IMR-90 (cell line): ENCODE measurements around the gene CCM2. TPM values are rescaled to one million over a fixed set of nuclear protein-coding genes. Genes with fewer than 3 reads are reported as not detected.

Experiments
- ATAC-seq: fragments of 200-7000 bp; cut with Tn5 transposase; 2 replicates; pipeline ENCODE4 v1.9.1; 2020; ENCODE audit warnings: low read depth, mild to moderate bottlenecking, moderate library complexity
- BruUV-seq: library from RNA; stranded (reverse); fragments of 400-500 nt; replicated peaks from 2 replicates; lab custom pipeline; 2021; lab: Mats Ljungman, UMichigan
- CTCF ChIA-PET: fragments of 300-600 bp; formaldehyde crosslinking; extraction: SDS; loops from one replicate; lab custom pipeline; 2021; ENCODE audit warnings: antibody characterized with exemption; lab: Yijun Ruan, JAX
- POLR2A ChIA-PET: fragments of 300-600 bp; sonication (Branson Sonifier 250); formaldehyde crosslinking; loops from one replicate; lab custom pipeline; 2022; ENCODE audit warnings: antibody characterized with exemption; ENCODE audit not compliant: unreplicated experiment; lab: Charles Lee
- DNase-seq: peaks from one replicate; pipeline ENCODE4 v3.0.0; 2013
- H2AFZ ChIP-seq: replicated peaks from 2 replicates; pipeline ENCODE3; 2013; ENCODE audit warnings: low read length, mild to moderate bottlenecking; ENCODE audit not compliant: poor library complexity
- H2AK5ac ChIP-seq: 2 replicates; pipeline ENCODE4 v1.6.1; 2013; ENCODE audit warnings: low read depth, low read length, inconsistent platforms
- H2AK9ac ChIP-seq: replicated peaks from 2 replicates; pipeline ENCODE3; 2013; ENCODE audit warnings: mild to moderate bottlenecking, low read depth, low read length, moderate library complexity; ENCODE audit not compliant: poor library complexity
- H2BK120ac ChIP-seq: 2 replicates; pipeline ENCODE4 v1.6.1; 2013; ENCODE audit warnings: low read depth, low read length, inconsistent platforms
- H2BK15ac ChIP-seq: 3 replicates; pipeline ENCODE4 v1.6.1; 2013; ENCODE audit warnings: low read depth, low read length, inconsistent platforms
- H2BK20ac ChIP-seq: 2 replicates; pipeline ENCODE4 v1.6.1; 2013; ENCODE audit warnings: low read depth, mild to moderate bottlenecking, inconsistent platforms, low read length, moderate library complexity
- H2BK5ac ChIP-seq: 2 replicates; pipeline ENCODE4 v1.6.1; 2013; ENCODE audit warnings: mild to moderate bottlenecking, low read depth, low read length, inconsistent platforms; ENCODE audit not compliant: poor library complexity, severe bottlenecking
- H3K14ac ChIP-seq: replicated peaks from 2 replicates; pipeline ENCODE4 v1.6.1; 2013; ENCODE audit warnings: low read depth, low read length, inconsistent platforms
- H3K18ac ChIP-seq: 2 replicates; pipeline ENCODE4 v1.6.1; 2013; ENCODE audit warnings: low read depth, low read length, control low read depth
- H3K23ac ChIP-seq: 2 replicates; pipeline ENCODE4 v1.6.1; 2013; ENCODE audit warnings: low read depth, low read length, inconsistent platforms
- H3K27ac ChIP-seq: 2 replicates; pipeline ENCODE4 v1.5.1; 2013; ENCODE audit warnings: mild to moderate bottlenecking, control low read depth, low read length; ENCODE audit not compliant: insufficient read depth
- H3K27me3 ChIP-seq: 2 replicates; pipeline ENCODE4 v1.6.1; 2013; ENCODE audit warnings: low read length; ENCODE audit not compliant: control insufficient read depth, insufficient read depth
- H3K36me3 ChIP-seq: 2 replicates; pipeline ENCODE4 v1.6.1; 2013; ENCODE audit warnings: low read length, mixed read lengths; ENCODE audit not compliant: control insufficient read depth, insufficient read depth
- H3K4ac ChIP-seq: 2 replicates; pipeline ENCODE4 v1.6.1; 2013; ENCODE audit warnings: low read depth, low read length, inconsistent platforms
- H3K4me1 ChIP-seq: 2 replicates; pipeline ENCODE4 v1.6.1; 2013; ENCODE audit warnings: low read length, mixed read lengths; ENCODE audit not compliant: control insufficient read depth, insufficient read depth
- H3K4me2 ChIP-seq: 2 replicates; pipeline ENCODE4 v1.6.1; 2013; ENCODE audit warnings: low read depth, mild to moderate bottlenecking, control low read depth, low read length, moderate library complexity
- H3K4me3 ChIP-seq: 2 replicates; pipeline ENCODE4 v1.5.1; 2013; ENCODE audit warnings: low read depth, mild to moderate bottlenecking, control low read depth, low read length, moderate library complexity; ENCODE audit not compliant: insufficient read depth
- H3K56ac ChIP-seq: 2 replicates; pipeline ENCODE4 v1.6.1; 2013; ENCODE audit warnings: low read length, inconsistent platforms; ENCODE audit not compliant: insufficient read depth; ENCODE audit errors: extremely low read depth
- H3K79me1 ChIP-seq, 2 experiments: 2 replicates each; pipeline ENCODE4 v1.6.1; 2013; ENCODE audit warnings: low read length in 2 of 2, inconsistent platforms in 1 of 2, low read depth in 1 of 2
- H3K9ac ChIP-seq: 2 replicates; pipeline ENCODE4 v1.6.1; 2013; ENCODE audit warnings: low read depth, low read length, control low read depth
- H3K9me1 ChIP-seq: 2 replicates; pipeline ENCODE4 v1.6.1; 2013; ENCODE audit warnings: low read length, inconsistent platforms; ENCODE audit not compliant: insufficient read depth
- H3K9me3 ChIP-seq: 2 replicates; pipeline ENCODE4 v1.6.1; 2013; ENCODE audit warnings: low read length; ENCODE audit not compliant: control insufficient read depth, insufficient read depth
- H4K20me1 ChIP-seq: 2 replicates; pipeline ENCODE4 v1.6.1; 2013; ENCODE audit warnings: low read length, inconsistent platforms; ENCODE audit not compliant: insufficient read depth
- H4K5ac ChIP-seq: 2 replicates; pipeline ENCODE4 v1.6.1; 2013; ENCODE audit warnings: mild to moderate bottlenecking, low read depth, low read length, control low read depth
- H4K8ac ChIP-seq, 2 experiments: 2 replicates each; pipeline ENCODE4 v1.6.1; 2013; ENCODE audit warnings: low read depth in 2 of 2, low read length in 2 of 2, control low read depth in 1 of 2, inconsistent platforms in 1 of 2
- H4K91ac ChIP-seq: 2 replicates; pipeline ENCODE4 v1.6.1; 2013; ENCODE audit warnings: low read depth, low read length, inconsistent platforms; ENCODE audit not compliant: insufficient read depth
- BHLHE40 ChIP-seq: fragments of 150-350 bp; IDR thresholded peaks from 2 replicates; pipeline ENCODE4 v1.6.1; 2016; ENCODE audit warnings: mild to moderate bottlenecking, low read depth, low read length
- CEBPB ChIP-seq: IDR thresholded peaks from 2 replicates; pipeline ENCODE4 v1.6.1; 2012; ENCODE audit warnings: low read depth, low read length, improper control_type of control experiment
- CHD1 ChIP-seq: IDR thresholded peaks from 2 replicates; pipeline ENCODE4 v1.6.1; 2012; ENCODE audit warnings: low read depth, low read length, improper control_type of control experiment
- CTCF ChIP-seq: conservative IDR thresholded peaks from 2 replicates; pipeline ENCODE4 v1.5.1; 2012; ENCODE audit warnings: mild to moderate bottlenecking, low read depth, low read length, improper control_type of control experiment
- POLR2A ChIP-seq: IDR thresholded peaks from 2 replicates; pipeline ENCODE4 v1.6.1; 2012; ENCODE audit warnings: mild to moderate bottlenecking, low read depth, low read length
- SMC3 ChIP-seq: fragments of 150-350 bp; IDR thresholded peaks from 2 replicates; pipeline ENCODE4 v1.6.1; 2016; ENCODE audit warnings: low read depth, mild to moderate bottlenecking, antibody characterized with exemption, low read length, moderate library complexity
- WGBS, 2 experiments: methylation state at CpG; one replicate each; pipeline versions ENCODE4 v1.1.5 to v1.1.7; 2013; ENCODE audit warnings: missing lambda C conversion rate in 2 of 2; ENCODE audit not compliant: insufficient read length in 1 of 2; ENCODE audit errors: extremely low coverage in 2 of 2; 5-methylcytosine and 5-hydroxymethylcytosine counted together
- dilution Hi-C: fragments of 300-500 bp; cut with HindIII; formaldehyde crosslinking; loops from one replicate; pipeline ENCODE4 v1.14.3; 2018; ENCODE audit warnings: low sequenced_read_pairs; ENCODE audit not compliant: unreplicated experiment
- in situ Hi-C: fragments of 300-500 bp; cut with MboI; formaldehyde crosslinking; loops from 3 replicates; pipeline ENCODE4 v1.14.3; 2019; ENCODE audit warnings: low sequenced_read_pairs, inconsistent platforms, mixed read lengths
- intact Hi-C: fragments of 100-400 bp; cut with micrococcal nuclease; formaldehyde crosslinking; loops from 2 replicates; pipeline ENCODE4 v1.10.0; 2022
- polyA plus RNA-seq, 3 experiments: library from polyadenylated mRNA; depleted of rRNA; stranded (reverse); fragments of >200 nt; gene quantifications; 2 replicates each; pipeline ENCODE4 v1.2.3, GENCODE V29; 2012; ENCODE audit warnings: low replicate concordance in 1 of 3
- total RNA-seq: library from RNA; depleted of rRNA; stranded (reverse); fragments of >200 nt; gene quantifications from 2 replicates; pipeline ENCODE4 v1.2.3, GENCODE V29; 2012

The CCM2 gene
- total and polyA plus RNA-seq, 2 of the 4 experiments (the other 2 are of a cell fraction) = 65.2 to 78.5 TPM

DNA sequence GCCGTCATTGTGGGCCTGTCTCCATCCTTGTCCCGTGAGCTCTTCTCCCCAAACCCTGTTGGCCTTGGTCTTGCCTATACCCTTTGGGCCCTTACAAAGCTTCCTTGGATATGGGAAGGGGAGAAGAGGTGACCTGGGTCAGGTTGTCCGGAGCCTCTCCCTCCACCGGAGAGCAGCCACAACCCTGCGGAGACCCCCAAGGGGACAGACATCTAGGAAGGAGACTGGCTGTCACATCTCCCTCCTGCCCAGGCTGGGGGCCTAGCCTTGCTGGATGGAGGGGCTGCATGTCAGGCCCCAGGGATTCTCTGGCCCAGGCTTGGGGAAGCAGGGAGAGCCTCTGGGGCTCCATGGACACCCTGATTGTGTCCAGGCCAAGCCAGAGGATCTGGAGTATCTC, 76.9 kb downstream of the CCM2 start:
- Histone ChIP-seq H2AK9ac (no peak overlapping the region), H4K8ac (no peak overlapping the region), H3K14ac (no peak overlapping the region), H3K36me3 (peaks cover 59% of the 10 kb centered on the region), H3K56ac (no peak overlapping the region), H3K9ac (no peak overlapping the region), H3K4ac (no peak overlapping the region), H2AK5ac (no peak overlapping the region), H2AFZ (no peak overlapping the region), H3K27me3 (no peaks in the 10 kb centered on the region), H3K27ac (no peak overlapping the region), H2BK120ac (no peak overlapping the region), H3K18ac (no peak overlapping the region), H3K9me3 (no peaks in the 10 kb centered on the region), H3K4me2 (no peak overlapping the region), H4K5ac (no peak overlapping the region), H4K20me1 (peaks cover 4% of the 10 kb centered on the region; the same call in 1 of the 2 replicates), H3K23ac (no peak overlapping the region), H3K4me3 (no peak overlapping the region), H2BK5ac (no peak overlapping the region), H3K4me1 (no peaks in the 10 kb centered on the region), H2BK15ac (no peak overlapping the region), H2BK20ac (no peak overlapping the region), H3K9me1 (peaks cover 16% of the 10 kb centered on the region), H4K91ac (no peak overlapping the region), H3K79me1 (no peaks in the 10 kb centered on the region; a peak in 1 of 4 replicates)
- WGBS, 2 experiments = no CpG with 5 or more reads among the region's 5 CpGs
- dilution Hi-C loops = no loop called here
- ChIA-PET POLR2A (no interaction called here), CTCF (no interaction called here)
- TF ChIP-seq CHD1 = no peak
- TF ChIP-seq CTCF = no peak
- TF ChIP-seq CEBPB = no peak
- no peak for TF ChIP-seq POLR2A
- TF ChIP-seq BHLHE40 = no peak
- TF ChIP-seq SMC3 = no peak
- in situ Hi-C loops = no loop called here
- DNase-seq (no peak), ATAC-seq (no peak)
- BruUV-seq = no TSS peak
- intact Hi-C loops = no loop called here
